Measurements from ENCODE around the gene SPANXN2.
"Not testable (repeated sequence)": the region's sequence is repeated elsewhere in the genome, so short reads cannot be mapped to it uniquely, and the experiment has no call there.

GRCh38 chrX:143720652-143721051 is at the start of gene SPANXN2:
- not testable (repeated sequence) for TF ChIP-seq POLR2A (IDR thresholded peaks at IDR 0.05; ENCODE audit: low read depth, low read length); TAF1 (IDR thresholded peaks at IDR 0.05; ENCODE audit: borderline replicate concordance, low read depth, low read length); POLR2AphosphoS5 (IDR thresholded peaks at IDR 0.05; ENCODE audit: low read depth, low read length)
